Measurements from ENCODE around the gene NOC4L. TPM values are rescaled to one million over a fixed set of nuclear protein-coding genes. Genes with fewer than 3 reads are reported as not detected.

NOC4L gene
- total RNA-seq, 1 experiment from 2014 or later = 29.8 TPM

GRCh38 chr12:132099739-132100138 lies 44.5 kb upstream of the NOC4L start:
- TF ChIP-seq, protein P1, sequence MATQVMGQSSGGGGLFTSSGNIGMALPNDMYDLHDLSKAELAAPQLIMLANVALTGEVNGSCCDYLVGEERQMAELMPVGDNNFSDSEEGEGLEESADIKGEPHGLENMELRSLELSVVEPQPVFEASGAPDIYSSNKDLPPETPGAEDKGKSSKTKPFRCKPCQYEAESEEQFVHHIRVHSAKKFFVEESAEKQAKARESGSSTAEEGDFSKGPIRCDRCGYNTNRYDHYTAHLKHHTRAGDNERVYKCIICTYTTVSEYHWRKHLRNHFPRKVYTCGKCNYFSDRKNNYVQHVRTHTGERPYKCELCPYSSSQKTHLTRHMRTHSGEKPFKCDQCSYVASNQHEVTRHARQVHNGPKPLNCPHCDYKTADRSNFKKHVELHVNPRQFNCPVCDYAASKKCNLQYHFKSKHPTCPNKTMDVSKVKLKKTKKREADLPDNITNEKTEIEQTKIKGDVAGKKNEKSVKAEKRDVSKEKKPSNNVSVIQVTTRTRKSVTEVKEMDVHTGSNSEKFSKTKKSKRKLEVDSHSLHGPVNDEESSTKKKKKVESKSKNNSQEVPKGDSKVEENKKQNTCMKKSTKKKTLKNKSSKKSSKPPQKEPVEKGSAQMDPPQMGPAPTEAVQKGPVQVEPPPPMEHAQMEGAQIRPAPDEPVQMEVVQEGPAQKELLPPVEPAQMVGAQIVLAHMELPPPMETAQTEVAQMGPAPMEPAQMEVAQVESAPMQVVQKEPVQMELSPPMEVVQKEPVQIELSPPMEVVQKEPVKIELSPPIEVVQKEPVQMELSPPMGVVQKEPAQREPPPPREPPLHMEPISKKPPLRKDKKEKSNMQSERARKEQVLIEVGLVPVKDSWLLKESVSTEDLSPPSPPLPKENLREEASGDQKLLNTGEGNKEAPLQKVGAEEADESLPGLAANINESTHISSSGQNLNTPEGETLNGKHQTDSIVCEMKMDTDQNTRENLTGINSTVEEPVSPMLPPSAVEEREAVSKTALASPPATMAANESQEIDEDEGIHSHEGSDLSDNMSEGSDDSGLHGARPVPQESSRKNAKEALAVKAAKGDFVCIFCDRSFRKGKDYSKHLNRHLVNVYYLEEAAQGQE (IDR thresholded peaks at IDR 0.05; ENCODE audit: insufficient read depth in 1 of 2, low read depth in 2 of 2, low read length in 1 of 2) = no peak
- TF ChIP-seq POLR2AphosphoS5 (IDR thresholded peaks at IDR 0.05; ENCODE audit: low read depth, low read length) (no peak), SIN3A (IDR thresholded peaks at IDR 0.05; ENCODE audit: borderline replicate concordance, insufficient read depth, low read depth, low read length) (no peak), TCF7L2 (IDR thresholded peaks at IDR 0.05; ENCODE audit: low read depth, low read length) (no peak)
- TF ChIP-seq, protein P2, sequence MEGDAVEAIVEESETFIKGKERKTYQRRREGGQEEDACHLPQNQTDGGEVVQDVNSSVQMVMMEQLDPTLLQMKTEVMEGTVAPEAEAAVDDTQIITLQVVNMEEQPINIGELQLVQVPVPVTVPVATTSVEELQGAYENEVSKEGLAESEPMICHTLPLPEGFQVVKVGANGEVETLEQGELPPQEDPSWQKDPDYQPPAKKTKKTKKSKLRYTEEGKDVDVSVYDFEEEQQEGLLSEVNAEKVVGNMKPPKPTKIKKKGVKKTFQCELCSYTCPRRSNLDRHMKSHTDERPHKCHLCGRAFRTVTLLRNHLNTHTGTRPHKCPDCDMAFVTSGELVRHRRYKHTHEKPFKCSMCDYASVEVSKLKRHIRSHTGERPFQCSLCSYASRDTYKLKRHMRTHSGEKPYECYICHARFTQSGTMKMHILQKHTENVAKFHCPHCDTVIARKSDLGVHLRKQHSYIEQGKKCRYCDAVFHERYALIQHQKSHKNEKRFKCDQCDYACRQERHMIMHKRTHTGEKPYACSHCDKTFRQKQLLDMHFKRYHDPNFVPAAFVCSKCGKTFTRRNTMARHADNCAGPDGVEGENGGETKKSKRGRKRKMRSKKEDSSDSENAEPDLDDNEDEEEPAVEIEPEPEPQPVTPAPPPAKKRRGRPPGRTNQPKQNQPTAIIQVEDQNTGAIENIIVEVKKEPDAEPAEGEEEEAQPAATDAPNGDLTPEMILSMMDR (IDR thresholded peaks at IDR 0.05) = no peak
- Histone ChIP-seq H3K4me3 (ENCODE audit: low read depth in 2 of 2, low read length in 2 of 2) (no peak overlapping the region), H3K27me3 (ENCODE audit: control insufficient read depth, insufficient read depth, low read length) (no peaks in the 10 kb centered on the region), H3K9me3 (ENCODE audit: control insufficient read depth, insufficient read depth, low read depth, low read length) (no peaks in the 10 kb centered on the region), H3K27ac (ENCODE audit: low read length) (no peak overlapping the region), H3K36me3 (ENCODE audit: control insufficient read depth, insufficient read depth, low read length) (no peaks in the 10 kb centered on the region), H3K4me1 (ENCODE audit: control insufficient read depth, insufficient read depth, low read length) (no peaks in the 10 kb centered on the region)
- ChIA-PET POLR2A (no interaction called here), CTCF (no interaction called here)
- DNase-seq (ENCODE audit: low read depth, low spot score) = no peak
- BruUV-seq (replicated peaks) = no TSS peak
- intact Hi-C loops (cut with micrococcal nuclease; ENCODE audit: unreplicated experiment) = no loop called here
- no peak for ATAC-seq
- in situ Hi-C loops (cut with HindIII; ENCODE audit: low pct_unique_long_range_greater_than_20kb, low sequenced_read_pairs) = no loop called here

GRCh38 chr12:132100306-132101065 lies 43.8 kb upstream of the NOC4L start:
- no peaks in the 10 kb centered on the region for H3K9me3 ChIP-seq (ENCODE audit: control insufficient read depth, insufficient read depth, low read depth, low read length)
- DNase-seq (ENCODE audit: low read depth, low spot score) (no peak), ATAC-seq (peak; percentile 36; the same call in 1 of the 2 replicates)
- no peak overlapping the region for H3K4me3 ChIP-seq (ENCODE audit: low read depth in 2 of 2, low read length in 2 of 2)
- no peak overlapping the region for H3K27ac ChIP-seq (ENCODE audit: low read length)
- POLR2A ChIA-PET = no interaction called here
- TF ChIP-seq, protein P2 (IDR thresholded peaks at IDR 0.05) = no peak
- TF ChIP-seq TCF7L2 (IDR thresholded peaks at IDR 0.05; ENCODE audit: low read depth, low read length) (no peak), SIN3A (IDR thresholded peaks at IDR 0.05; ENCODE audit: borderline replicate concordance, insufficient read depth, low read depth, low read length) (no peak), POLR2AphosphoS5 (IDR thresholded peaks at IDR 0.05; ENCODE audit: low read depth, low read length) (no peak)
- TF ChIP-seq, protein P1 (IDR thresholded peaks at IDR 0.05; ENCODE audit: insufficient read depth in 1 of 2, low read depth in 2 of 2, low read length in 1 of 2) = no peak
- H3K4me1 ChIP-seq (ENCODE audit: control insufficient read depth, insufficient read depth, low read length) = no peaks in the 10 kb centered on the region
- no TSS peak for BruUV-seq (replicated peaks)
- intact Hi-C loops (cut with micrococcal nuclease; ENCODE audit: unreplicated experiment) (no loop called here), in situ Hi-C loops (cut with HindIII; ENCODE audit: low pct_unique_long_range_greater_than_20kb, low sequenced_read_pairs) (no loop called here)
- peaks cover 3% of the 10 kb centered on the region; the same call in 1 of the 2 replicates for H3K36me3 ChIP-seq (ENCODE audit: control insufficient read depth, insufficient read depth, low read length)
- no peaks in the 10 kb centered on the region for H3K27me3 ChIP-seq (ENCODE audit: control insufficient read depth, insufficient read depth, low read length)
- CTCF ChIA-PET = no interaction called here
